Measurements from ENCODE around the gene GRIK5. TPM values are rescaled to one million over a fixed set of nuclear protein-coding genes. Genes with fewer than 3 reads are reported as not detected.
"Not testable (repeated sequence)": the region's sequence is repeated elsewhere in the genome, so short reads cannot be mapped to it uniquely, and the experiment has no call there.

GRIK5 gene, protein sequence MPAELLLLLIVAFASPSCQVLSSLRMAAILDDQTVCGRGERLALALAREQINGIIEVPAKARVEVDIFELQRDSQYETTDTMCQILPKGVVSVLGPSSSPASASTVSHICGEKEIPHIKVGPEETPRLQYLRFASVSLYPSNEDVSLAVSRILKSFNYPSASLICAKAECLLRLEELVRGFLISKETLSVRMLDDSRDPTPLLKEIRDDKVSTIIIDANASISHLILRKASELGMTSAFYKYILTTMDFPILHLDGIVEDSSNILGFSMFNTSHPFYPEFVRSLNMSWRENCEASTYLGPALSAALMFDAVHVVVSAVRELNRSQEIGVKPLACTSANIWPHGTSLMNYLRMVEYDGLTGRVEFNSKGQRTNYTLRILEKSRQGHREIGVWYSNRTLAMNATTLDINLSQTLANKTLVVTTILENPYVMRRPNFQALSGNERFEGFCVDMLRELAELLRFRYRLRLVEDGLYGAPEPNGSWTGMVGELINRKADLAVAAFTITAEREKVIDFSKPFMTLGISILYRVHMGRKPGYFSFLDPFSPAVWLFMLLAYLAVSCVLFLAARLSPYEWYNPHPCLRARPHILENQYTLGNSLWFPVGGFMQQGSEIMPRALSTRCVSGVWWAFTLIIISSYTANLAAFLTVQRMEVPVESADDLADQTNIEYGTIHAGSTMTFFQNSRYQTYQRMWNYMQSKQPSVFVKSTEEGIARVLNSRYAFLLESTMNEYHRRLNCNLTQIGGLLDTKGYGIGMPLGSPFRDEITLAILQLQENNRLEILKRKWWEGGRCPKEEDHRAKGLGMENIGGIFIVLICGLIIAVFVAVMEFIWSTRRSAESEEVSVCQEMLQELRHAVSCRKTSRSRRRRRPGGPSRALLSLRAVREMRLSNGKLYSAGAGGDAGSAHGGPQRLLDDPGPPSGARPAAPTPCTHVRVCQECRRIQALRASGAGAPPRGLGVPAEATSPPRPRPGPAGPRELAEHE
- total RNA-seq (2014; rRNA removed) = 0.06 TPM in 2 replicates
- 0.06 TPM for polyA plus RNA-seq (2012)

DNA sequence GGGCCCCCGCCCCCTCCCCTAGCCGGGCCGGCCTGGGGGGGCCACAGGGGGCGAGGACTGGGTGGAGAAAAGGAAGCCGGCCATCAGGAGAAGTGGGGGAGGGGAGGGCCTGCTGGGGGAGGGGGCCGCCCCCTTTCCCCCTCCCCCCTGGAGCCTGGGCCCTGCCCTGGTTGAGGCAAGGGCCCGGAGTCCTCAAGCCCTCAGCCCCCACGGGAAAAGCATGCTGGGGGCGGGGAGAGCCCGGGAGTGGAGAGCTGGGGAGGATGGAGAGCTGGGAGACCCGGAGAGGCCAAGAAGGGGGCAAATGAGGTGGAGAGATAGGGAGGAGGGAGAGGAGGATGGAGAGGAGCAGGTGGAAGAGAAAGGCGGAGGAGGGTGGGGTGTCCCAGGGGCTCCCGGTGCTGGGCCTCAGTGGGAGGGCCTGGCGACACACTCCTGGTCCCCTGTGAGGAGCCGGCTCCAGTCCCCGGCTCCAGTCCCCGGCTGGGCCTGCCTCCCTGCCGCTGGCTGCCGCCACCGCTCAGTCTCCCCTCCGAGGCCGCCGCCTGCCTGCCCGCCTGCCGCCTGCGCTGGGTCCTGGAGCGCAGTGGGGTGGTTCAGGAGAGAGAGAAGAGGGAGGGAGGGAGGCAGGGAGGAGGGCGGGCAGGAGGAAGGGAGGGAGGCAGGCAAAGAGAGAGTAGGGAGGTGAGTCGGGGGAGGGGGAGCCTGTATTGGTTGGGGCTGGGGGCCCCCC is at the start of gene GRIK5:
Gene GRIK5 (minus strand): TSS at position 588 of the 733 bp plus-strand sequence. CDS start 4,436 bp downstream, outside the sequence.
- no peak for DNase-seq (ENCODE audit: low read depth)

DNA sequence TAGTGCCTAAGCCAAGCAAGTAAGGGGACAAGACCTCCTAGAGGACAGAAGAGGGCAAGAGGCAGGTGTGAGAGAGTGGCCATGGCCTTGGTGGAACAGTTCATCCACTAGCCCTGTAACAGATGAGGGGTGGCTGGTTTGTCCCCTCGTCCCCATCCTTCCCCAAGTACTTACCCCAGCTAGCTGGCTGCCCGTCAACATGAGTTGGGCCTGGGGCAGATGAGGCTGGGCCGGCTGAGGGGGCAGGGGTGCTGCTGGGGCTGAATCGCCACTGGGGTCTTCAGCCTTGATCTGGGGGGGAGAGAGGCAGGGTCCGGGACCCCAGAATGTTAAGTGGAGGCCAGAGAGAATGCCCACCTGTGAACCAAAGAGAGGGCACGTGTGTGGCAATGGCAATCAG is 47.1 kb upstream of the GRIK5 start:
- no peak for DNase-seq (ENCODE audit: low read depth)

DNA sequence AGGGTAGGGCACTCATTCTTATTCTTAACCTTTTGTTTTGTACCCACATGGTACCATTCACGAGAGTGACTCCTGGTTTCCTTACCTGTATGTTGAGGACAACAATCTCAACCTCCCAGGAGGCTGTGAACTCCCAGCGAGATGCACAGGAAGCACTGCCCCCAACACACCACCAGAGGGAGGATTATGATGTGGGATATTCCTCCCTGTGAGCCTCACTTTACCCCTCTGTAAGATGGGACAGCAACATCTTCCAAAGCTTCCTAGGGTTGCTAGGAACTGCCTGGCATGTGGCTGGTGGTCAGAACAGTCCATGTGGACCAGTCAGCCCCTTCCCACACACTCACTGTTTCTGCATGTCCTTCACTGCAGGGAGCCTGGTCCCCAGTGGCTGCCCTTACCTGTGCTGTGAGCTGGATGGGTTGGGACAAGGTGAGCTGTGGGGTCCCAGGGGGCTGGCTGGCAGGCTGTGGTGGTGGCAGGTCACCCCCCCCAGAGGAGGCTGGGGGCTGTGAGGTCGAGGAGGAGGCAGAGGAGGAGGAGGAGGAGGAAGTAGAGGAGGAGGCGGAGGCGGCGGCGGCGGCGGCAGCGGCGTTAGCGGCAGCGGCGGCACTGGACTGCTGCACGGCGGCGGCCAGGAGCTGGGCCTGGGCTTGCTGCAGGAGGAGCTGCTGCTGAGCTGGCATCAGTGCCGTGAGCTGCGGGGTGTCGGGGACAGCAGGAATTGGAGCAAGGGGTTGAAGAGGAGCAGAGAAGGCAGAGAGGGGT is 46.5 kb upstream of the GRIK5 start:
- no peak for DNase-seq (ENCODE audit: low read depth)

DNA sequence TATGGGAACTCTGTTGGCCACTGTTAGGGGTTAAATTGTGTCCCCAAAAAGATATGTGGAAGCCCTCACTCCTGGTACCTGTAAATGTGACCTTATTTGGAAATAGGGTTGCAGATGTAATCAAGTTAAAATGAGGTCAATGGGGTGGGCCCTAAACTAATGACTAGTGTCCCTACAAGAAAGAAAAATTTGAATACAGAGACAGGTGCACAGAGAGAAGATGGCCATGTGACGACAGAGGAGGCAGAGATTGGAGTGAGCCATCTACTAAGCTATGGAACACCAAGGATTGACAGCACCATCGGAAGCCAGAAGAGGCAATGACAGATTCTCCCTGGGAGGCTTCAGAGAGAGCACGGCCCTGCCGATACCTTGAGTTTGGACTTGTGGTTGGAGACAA is 45.7 kb upstream of the GRIK5 start:
- no peak for DNase-seq (ENCODE audit: low read depth)

DNA sequence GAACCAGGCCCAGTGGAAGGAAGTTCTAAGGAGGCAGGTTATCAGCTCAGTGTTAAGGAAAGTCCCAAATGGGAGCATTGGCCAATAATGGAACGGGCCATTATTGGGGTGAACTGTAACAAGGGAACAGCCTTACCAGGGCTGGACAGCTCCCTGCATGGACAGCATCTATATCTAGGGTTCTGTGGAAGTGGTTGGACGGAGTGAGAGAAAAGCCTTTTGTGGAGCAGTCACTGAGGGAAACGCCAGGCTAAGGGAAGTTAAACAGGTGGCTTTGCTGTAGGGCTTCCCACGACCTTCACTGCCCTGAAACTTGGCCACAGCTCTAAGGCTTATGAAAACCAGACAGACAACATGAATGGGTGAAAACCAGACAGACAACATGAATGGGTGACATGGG is 45.2 kb upstream of the GRIK5 start:
- DNase-seq (ENCODE audit: low read depth) = peak; percentile 41

DNA sequence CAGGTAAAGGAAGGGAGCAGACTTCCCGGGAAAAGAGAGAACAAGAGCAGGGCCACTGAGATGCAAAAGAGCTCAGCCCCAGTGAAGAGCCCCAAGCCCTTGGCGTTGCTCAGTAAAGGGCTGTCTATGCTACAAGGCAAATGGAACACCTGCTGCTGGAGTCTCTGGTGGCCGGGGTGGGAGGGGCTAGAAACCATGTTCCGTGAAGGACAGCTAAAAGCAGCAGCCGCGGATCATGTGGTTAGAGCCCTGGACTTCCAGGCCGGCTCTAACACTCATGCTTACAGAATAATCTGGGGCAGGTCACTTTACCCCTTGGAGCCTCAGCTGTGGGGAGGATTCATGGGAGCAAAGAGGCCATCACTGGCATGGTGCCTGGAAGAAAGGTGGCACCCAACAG is 44.4 kb upstream of the GRIK5 start:
- DNase-seq (ENCODE audit: low read depth) = peak; percentile 73

DNA sequence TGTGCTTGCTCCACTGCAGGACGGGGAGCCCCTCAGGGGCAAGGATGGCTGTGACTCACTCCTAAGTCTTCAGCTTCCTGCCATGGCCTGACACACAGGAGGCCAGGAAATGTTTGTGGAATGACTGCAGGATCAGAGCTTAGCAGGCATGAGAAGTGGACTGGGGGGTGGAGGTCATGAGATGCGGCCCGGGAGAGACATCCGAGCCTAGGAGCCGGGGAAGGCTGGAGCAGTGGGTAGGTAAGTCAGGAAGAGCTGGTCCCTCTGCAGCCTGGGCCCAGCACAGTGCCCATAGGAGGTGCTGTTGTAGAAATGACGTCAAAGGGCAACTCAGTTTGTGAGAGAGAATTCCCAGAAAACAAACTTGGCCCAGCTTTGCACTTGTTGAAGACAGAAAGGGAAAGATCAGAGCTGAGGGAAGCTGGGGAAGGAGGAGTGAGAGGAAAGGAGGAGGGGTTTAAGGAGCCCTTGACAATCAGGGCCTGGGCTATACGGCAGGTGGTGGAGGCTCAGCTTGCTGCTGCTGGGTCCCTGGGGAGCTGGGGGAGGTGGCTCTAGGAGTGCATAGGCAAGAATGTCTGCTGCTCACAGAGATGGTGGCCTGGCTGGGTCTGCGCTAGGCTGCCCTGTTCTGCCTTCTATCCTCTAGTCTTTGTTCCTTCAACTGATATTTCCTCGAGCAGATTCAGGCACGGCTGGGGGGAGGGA is 43.8 kb upstream of the GRIK5 start:
- DNase-seq (ENCODE audit: low read depth) = peak; percentile 93

DNA sequence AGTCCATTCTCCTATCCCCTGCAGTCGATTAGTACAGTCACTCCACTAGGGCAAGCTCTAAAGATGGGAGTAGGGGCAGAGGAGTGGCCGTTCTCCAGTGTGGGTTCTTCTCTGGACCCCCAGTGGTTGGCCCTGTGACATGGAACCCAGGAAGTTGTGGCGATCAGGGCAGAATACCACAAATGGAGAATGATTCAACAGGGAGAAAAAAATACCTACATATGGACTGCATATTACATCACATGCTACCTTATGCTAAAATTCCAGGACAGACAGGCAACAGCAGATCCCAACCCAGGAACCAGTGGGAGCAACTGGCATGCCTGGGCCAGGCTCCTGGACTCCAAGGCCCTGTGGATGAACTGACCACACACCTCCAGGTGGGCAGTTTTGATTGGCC is 41.8 kb upstream of the GRIK5 start:
- no peak for DNase-seq (ENCODE audit: low read depth)

DNA sequence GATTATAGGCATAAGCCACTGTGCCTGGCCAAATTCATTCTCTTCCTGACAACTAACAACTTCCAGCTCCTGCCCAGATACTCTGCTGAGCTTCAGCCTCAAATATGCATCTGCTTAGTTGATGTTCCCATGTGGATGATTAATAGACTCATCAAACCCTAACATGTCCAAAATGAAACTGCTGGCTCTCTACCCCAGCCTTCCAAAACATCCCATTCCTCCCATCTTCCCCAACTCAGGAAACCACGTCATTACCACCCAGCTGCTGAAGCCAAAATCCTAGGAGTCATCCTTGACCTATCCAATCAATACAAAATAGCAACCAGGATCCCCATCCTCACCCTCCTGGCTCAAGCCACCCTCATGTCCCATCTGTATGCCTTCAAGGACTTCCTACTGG is 41.4 kb upstream of the GRIK5 start:
- peak; percentile 70 for DNase-seq (ENCODE audit: low read depth)

DNA sequence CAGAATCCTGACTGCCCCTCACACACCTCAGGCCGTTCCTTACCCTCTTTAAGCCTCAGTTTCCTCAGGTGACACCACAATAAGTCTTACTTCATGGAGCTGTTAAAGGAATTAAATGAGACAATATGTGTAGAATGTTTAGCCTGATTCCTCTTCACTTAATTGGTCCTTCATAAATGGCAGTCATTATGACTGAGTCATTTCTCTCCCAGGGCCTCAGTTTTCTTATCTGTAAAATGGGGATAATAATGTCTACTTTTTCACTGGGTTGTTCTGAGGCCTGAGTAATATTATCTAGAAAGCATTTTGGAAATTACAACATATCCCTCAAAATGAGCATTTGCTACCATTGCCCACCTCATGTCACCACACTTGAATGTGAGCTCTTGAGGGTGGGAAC is 40.7 kb upstream of the GRIK5 start:
- DNase-seq (ENCODE audit: low read depth) = no peak

DNA sequence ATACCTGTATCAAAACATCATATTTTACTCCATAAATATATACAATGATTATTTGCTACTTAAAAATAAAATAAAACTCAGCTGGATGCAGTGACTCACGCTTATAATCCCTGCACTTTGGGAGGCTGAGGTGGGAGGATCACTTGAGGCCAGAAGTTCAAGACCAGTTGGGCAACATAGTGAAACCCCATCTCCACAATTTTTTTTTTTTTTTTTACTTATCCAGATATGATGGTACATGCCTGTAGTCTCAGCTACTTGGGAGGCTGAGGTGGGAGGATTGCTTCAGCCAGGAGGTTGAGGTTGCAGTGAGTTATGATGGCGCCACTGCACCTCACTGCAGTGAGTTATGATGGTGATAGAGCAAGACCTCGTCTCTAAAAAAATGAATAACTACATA is 39.9 kb upstream of the GRIK5 start:
- no peak for DNase-seq (ENCODE audit: low read depth)

DNA sequence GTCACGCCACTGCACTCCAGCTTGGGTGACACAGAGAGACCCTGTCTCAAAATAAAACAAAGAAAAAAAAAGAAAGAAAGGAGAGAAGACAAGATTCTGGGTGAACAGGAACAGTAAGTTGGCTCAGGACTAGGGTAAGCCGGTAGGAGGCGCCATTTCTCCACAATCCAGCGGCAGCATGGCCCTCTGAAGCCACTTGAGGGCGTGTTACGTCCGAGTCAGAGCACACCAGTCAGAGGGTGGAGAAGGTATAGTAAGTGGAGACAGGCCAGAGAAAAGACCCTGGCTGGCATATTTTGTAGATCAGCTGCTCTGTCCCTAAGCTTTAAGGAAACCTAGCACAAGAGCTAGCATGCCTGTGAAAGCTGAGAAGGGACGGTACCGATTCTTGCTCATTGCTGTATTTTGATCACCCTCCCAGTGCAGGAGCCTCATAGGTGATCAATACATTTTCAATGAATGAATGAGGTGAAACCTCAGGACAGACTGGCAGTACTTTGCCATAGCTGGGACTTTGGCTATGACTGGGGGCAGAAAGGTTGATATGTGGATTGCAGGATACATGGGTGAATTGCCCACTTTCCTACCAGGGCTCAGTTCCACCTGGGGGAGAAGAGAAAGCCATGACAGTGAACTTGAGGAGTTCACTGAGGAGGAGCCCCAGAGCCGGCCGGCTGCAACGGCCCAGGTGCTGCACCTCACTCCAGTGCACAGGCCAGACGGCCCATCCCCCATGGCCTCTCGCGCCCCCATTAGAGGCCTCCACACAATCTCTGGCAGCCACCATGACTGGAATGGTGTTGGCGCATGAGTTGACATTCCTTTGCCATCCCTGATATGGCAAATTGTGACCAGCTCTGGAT is 38.8 kb upstream of the GRIK5 start:
- DNase-seq (ENCODE audit: low read depth) = peak; percentile 79

DNA sequence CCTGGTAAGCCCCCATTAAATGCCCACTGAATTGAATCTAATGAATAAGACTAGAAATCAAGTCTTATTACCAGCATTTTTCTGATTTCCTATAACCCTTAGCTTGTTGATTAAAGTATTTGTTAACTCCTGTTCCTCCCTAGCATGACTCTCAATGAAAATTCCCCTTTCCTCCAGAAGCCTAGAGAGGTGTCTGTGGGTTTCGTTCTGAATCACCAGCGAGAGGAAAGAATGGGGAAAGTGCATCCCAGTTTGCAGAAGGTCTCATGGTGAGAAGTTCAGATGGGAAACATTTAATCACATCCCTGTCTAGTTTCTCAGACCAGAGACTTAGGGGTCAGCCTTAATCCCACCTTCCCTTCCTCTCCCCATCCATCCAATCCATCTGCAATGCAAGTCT is 35.4 kb upstream of the GRIK5 start:
- no peak for DNase-seq (ENCODE audit: low read depth)

DNA sequence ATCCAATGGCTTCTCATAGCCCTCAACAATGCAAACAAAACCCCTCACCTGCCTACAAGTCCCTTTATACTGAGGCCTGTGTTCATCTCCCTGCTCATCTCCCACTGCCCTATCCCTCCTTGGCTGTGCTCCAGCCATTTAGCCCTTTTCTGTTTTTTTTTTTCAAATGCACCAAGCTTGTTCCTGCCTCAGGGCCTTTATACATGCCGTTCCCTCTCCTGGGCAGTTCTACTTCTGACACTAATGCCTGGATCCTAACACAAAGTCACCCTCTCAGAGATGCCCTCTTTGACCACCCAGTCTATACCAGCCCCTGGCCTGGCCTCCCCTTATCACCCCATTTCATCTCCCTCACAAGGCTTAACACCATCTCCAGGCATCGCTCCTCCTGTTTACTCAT is 32.9 kb upstream of the GRIK5 start:
- no peak for DNase-seq (ENCODE audit: low read depth)

DNA sequence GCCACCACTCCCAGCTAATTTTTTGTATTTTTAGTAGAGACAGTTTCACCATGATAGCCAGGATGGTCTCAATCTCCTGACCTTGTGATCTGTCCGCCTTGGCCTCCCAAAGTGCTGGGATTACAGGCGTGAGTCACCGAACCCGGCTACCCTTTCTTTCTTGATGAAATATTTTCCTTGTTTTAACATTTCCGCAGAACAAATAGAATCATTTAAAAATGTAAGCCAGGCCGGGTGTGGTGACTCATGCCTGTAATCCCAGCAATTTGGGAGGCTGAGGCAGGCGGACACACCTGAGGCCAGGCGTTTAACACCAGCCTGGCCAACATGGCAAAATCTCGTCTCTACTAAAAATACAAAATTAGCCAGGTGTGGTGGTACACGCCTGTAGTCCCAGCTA is 30.2 kb upstream of the GRIK5 start:
- not testable (repeated sequence) for DNase-seq (ENCODE audit: low read depth)

DNA sequence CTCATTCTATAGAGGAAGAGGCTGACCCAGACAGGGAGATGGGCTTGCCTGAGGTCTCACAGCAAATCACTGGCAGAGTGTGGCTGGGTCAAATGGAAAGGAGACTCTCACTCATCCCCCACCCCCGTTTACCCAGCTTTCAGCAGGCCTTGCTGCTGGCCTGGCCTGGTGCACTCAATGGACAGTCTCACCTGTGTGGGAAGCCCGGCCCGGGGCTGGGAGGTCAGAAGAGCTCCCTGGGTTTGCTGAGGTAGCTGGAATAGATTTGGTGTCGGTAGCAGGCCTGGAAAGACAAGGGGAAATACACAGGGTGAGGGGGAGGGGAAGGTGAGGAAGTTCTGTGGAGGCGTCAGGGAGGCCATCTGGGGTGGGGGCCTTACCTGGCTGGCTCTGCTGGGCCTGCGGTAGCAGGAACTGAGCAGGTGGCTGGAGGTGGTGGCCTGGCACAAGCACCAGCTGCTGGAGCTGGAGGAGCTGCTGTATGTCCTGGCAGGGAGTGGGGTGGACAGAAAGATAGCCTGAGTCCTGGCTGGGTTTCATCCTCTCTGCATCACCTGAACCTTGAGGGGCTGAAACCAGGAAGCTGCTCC is 29.4 kb upstream of the GRIK5 start:
- DNase-seq (ENCODE audit: low read depth) = no peak

DNA sequence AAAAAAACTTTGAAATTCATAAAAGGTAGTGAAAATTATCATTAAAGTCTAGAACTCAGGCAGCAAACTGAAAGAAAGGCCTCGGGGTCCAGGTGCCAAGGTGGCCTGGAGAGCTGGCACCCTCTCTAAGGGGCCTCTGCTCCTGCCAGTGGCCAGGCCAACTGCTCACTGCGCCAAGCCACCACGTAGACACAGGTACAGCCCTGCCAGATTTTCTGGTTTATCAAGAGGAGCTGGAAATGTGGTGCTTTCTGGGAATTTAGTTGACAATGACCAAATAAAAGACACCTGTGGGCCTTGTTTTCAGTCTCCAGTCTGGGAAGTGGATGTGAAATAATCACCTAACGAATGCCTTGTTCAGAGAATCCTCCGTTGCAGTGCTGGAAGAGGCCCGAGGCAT is 28.8 kb upstream of the GRIK5 start:
- no peak for DNase-seq (ENCODE audit: low read depth)

DNA sequence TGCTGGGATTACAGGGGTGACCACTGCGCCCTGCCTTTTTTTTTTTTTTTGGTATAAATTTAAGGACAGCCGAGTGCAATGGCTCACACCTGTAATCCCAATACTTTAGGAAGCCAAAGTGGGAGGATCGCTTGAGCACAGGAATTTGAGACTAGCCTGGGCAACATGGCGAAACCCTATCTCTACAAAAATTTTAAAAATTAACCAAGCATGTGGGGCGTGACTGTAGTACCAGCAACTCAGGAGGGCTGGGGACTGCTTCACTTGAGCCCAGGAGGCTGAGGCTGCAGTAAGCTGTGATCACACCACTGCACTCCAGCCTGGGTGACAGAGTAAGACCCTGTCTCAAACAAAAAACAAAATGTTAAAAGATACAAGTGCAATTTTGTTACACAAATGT is 27.5 kb upstream of the GRIK5 start:
- DNase-seq (ENCODE audit: low read depth) = no peak

DNA sequence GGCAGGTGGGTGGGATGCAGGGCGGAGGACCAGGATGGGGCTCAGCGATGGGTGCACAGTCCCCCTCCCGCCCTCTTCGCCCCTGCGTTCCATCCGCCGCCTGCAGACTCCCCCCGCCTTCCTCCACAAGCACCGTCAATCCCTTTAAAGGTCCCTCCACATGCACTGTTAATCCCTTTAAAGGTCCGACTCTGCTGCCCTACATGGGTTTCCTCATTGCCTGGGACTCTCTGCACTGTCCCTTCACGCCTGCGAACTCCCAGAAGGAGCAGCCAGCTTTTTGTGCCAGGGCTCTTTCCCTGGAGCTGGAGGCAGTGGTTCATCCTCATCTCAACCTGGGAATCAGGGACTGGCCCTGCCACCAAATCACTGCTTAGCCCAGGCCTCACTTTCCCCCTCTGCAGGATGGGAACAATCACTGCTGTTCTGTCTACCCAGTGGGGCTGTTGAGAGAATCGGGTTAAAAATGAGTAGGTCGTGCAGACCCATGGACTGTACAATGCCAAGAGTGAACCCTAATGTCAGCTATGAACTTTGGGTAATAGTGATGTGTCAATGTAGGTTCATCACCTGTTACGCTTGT is 26.3 kb upstream of the GRIK5 start:
- no peak for DNase-seq (ENCODE audit: low read depth)

Data from LHCN-M2 (cell line).